T-helper 2 cell treated with Interferon-gamma antibody and Interleukin-4, amounts not matched to agents 5 μg/mL and 100 μg/mL, for 36 hours (primary cell): ENCODE results near the gene CCDC13.

ENCODE experiments used
- DNase-seq: peaks from one replicate; pipeline ENCODE4 v3.0.0; 2021; ENCODE audit warnings: low spot score
- H3K27ac Mint-ChIP-seq: one replicate; pipeline ENCODE4 v1.8.0; 2021; ENCODE audit warnings: mild to moderate bottlenecking, mixed read lengths
- H3K27me3 Mint-ChIP-seq: one replicate; pipeline ENCODE4 v1.8.0; 2021; ENCODE audit warnings: low read depth, mixed read lengths
- H3K36me3 Mint-ChIP-seq: one replicate; pipeline ENCODE4 v1.8.0; 2021; ENCODE audit warnings: low read depth, mixed read lengths
- H3K4me1 Mint-ChIP-seq: one replicate; pipeline ENCODE4 v1.8.0; 2021; ENCODE audit warnings: low read depth, mixed read lengths
- H3K4me3 Mint-ChIP-seq: one replicate; pipeline ENCODE4 v1.8.0; 2022; ENCODE audit warnings: mild to moderate bottlenecking, moderate library complexity, mixed read lengths
- H3K9me3 Mint-ChIP-seq: one replicate; pipeline ENCODE4 v1.8.0; 2021; ENCODE audit warnings: mixed read lengths

CCDC13 gene

DNA sequence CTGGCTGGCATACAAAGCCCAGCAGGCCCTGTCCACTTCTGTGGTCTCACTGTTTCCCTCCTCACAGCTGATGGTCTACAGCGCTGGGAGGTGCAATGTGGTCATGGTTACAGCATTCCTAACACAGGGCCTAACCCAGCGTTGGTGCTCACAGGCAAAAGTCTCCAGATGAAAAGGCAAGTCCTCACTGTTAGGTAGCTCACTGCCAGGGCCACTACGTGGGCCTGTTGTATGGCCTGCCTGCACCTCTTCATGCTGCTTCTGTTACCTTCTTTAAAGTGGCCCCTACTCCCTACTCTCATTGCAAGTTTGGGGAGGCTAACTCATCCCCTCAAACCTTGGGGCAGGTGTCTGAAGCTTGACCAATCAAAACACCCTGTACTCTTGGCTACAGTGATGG, 31.3 kb downstream of the CCDC13 start:
- Mint-ChIP-seq H3K36me3 (no peaks in the 10 kb centered on the region), H3K4me3 (no peak overlapping the region), H3K27ac (no peak overlapping the region), H3K9me3 (no peaks in the 10 kb centered on the region), H3K4me1 (peaks cover 6% of the 10 kb centered on the region), H3K27me3 (no peaks in the 10 kb centered on the region)
- no peak for DNase-seq

- H3K27me3 Mint-ChIP-seq: no peaks in the 10 kb centered on the region
- H3K4me1 Mint-ChIP-seq: peaks cover 4% of the 10 kb centered on the region
- H3K27ac Mint-ChIP-seq: no peak overlapping the region
- H3K4me3 Mint-ChIP-seq: no peak overlapping the region
- no peaks in the 10 kb centered on the region for H3K36me3 Mint-ChIP-seq
- H3K9me3 Mint-ChIP-seq: no peaks in the 10 kb centered on the region
- DNase-seq: no peak
Observed at GRCh38 chr3:42739401-42740158, 33.5 kb downstream of the CCDC13 start.

DNA sequence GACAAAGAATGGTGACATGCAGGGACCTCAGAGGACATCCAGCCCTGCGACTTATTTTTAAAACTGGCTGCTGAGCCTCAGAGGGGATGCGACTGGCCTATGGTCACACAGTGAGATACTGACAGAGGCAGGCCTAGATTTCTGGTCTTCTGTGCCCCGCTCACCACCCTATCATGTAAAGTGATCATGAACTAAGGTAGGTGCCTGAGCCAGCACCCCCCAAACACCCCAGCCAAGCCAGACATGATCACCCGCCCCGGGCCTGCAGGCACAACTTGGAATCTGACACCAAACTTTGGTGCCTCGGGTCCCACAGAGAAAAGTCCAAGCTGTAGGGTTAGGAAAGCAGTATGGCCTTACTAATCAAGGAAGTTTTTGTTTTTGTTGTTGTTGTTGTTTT, 36.5 kb downstream of the CCDC13 start:
- DNase-seq: no peak
- H3K27me3 Mint-ChIP-seq: no peaks in the 10 kb centered on the region
- H3K36me3 Mint-ChIP-seq: no peaks in the 10 kb centered on the region
- H3K4me1 Mint-ChIP-seq: no peaks in the 10 kb centered on the region
- H3K27ac Mint-ChIP-seq: no peak overlapping the region
- H3K4me3 Mint-ChIP-seq: no peak overlapping the region
- no peaks in the 10 kb centered on the region for H3K9me3 Mint-ChIP-seq

DNA sequence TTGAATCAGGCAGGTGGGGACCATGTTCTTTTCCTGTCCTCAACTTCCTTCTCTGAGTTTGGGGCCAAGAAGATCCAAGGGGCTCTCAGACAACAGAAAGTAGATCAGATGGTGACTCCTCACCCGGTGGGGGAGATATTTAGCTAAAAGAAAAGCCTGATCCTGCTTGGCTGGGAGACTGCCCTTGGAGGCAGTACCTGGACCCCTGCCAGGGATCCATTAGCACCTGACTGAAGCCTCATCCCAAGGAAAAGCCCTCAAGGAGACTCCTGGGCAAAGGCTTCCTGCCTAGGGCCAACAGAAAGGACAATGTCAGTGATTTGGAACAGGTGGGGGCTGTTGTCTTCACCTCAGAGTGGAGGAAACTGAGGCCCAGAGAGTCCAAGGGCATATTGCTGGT, 37.0 kb downstream of the CCDC13 start:
- DNase-seq: no peak
- Mint-ChIP-seq H3K27me3 (no peaks in the 10 kb centered on the region), H3K27ac (no peak overlapping the region), H3K4me3 (no peak overlapping the region), H3K9me3 (no peaks in the 10 kb centered on the region), H3K36me3 (no peaks in the 10 kb centered on the region), H3K4me1 (no peaks in the 10 kb centered on the region)

DNA sequence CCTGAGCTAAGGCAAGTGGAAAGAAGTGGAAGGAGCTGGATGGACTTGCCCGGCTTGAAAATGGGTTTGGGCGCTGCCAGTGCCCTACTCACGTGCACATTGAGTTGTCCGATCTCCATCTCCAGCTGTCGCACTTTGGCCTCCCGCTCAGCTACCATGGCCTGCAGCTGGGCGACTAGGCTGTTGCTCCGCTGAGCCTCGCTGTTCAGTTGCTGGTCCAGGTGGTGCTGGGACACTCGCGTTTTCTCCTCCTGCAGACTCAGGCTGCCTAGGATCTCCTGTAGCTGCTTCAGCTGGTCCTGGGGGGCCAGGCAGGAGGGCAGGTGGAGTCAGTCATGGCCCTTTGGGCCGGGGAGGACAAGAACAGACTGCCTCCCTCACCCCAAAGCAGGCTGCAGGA, 37.4 kb downstream of the CCDC13 start:
- H3K4me1 Mint-ChIP-seq: no peaks in the 10 kb centered on the region
- H3K36me3 Mint-ChIP-seq: no peaks in the 10 kb centered on the region
- H3K4me3 Mint-ChIP-seq: no peak overlapping the region
- no peaks in the 10 kb centered on the region for H3K9me3 Mint-ChIP-seq
- H3K27me3 Mint-ChIP-seq: no peaks in the 10 kb centered on the region
- DNase-seq: no peak
- no peak overlapping the region for H3K27ac Mint-ChIP-seq

DNA sequence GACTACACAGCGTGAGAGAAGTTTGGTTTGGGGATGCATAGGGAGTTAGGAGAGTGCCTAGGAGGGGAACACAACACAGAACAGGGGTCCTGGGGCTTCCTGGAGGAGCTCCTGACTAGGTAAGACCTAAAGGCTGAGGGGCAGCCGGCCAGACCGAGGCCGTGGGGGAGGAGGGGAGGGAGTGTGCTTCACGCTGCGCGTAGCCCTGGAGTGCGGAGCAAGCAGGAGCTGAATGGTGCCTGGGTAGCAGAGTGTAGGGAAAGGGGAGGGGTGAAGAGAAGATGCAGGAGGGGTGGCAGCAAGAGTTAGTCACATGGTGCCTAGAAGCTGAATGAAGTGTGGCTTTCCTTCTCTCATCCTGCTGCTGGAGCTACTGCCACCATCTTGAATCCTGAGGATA, 38.0 kb downstream of the CCDC13 start:
- Mint-ChIP-seq H3K27ac (no peak overlapping the region), H3K9me3 (no peaks in the 10 kb centered on the region), H3K4me3 (no peak overlapping the region), H3K36me3 (no peaks in the 10 kb centered on the region), H3K27me3 (no peaks in the 10 kb centered on the region), H3K4me1 (no peaks in the 10 kb centered on the region)
- DNase-seq: no peak

DNA sequence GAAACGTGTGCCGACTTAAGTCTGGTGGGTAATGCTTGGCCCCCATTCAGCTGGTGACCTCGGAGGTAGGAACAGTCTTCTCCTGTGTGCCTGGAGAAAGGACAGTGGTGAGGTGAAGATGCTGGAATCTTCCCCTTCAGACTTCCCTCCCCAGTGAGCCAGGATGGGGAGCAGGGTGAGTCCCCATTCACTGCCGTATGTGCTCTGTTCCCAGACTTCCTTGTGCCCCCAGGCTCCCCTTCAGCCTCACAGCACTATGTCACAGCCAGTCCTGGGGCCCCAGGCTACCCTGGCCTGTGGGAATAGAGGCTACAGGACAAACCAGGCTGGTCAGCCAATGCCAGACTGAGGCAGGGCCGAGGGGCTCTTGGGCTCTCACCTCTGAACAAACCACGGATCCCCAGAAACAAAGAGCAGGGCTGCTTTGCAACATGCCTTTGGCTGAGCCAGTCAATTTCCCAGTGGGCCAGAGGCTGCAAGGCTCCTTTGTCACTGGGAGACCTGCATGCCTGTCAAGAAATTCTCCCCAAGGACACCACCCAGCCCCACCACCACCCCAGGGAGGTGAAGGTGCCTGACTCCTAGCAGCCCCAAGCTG, 38.7 kb downstream of the CCDC13 start:
- DNase-seq: no peak
- Mint-ChIP-seq H3K27ac (no peak overlapping the region), H3K4me1 (no peaks in the 10 kb centered on the region), H3K4me3 (no peak overlapping the region), H3K36me3 (no peaks in the 10 kb centered on the region), H3K27me3 (no peaks in the 10 kb centered on the region), H3K9me3 (no peaks in the 10 kb centered on the region)

- Mint-ChIP-seq H3K4me1 (no peaks in the 10 kb centered on the region), H3K4me3 (no peak overlapping the region), H3K27me3 (no peaks in the 10 kb centered on the region), H3K9me3 (no peaks in the 10 kb centered on the region), H3K27ac (no peak overlapping the region), H3K36me3 (no peaks in the 10 kb centered on the region)
- DNase-seq: no peak
Observed at GRCh38 chr3:42733501-42734262, 39.4 kb downstream of the CCDC13 start.

- H3K9me3 Mint-ChIP-seq: no peaks in the 10 kb centered on the region
Observed at GRCh38 chr3:42732829-42733459, 40.1 kb downstream of the CCDC13 start.

DNA sequence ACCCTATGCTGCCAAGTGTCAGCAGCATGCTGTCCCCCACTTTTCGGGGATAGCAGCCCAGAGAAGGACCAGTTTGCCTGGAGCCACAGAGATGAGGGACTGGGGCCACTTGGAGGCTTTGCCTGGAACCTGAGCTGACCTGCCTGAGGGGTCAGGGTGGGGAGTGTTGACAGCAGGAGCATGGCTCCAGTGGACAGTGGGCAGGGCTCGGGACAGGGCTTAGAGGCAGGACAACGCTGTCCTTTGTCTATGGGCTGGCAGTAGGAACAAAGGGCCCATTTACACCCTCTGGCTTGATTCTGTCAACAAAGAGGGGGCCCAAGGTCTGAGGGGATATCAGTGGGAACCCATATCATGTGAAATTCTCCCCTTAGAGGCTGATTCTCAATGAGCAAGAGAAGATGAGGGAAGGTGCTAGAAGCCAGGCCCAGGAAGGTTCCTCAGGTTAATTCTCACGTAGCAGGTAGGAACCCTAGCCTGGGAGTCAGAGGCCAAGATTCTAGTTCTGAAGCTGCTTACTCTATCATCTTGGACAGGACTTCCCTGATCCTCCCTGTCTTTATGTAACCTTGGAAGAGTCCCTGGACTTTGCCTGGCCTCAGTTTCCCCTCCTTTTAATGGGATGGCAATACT, 40.7 kb downstream of the CCDC13 start:
- Mint-ChIP-seq H3K4me1 (no peaks in the 10 kb centered on the region), H3K36me3 (no peaks in the 10 kb centered on the region), H3K27me3 (peaks cover 6% of the 10 kb centered on the region), H3K4me3 (no peak overlapping the region), H3K27ac (no peak overlapping the region), H3K9me3 (no peaks in the 10 kb centered on the region)
- no peak for DNase-seq

More at GRCh38 chr3:42732829-42733459, 40.1 kb downstream of the CCDC13 start:
- Mint-ChIP-seq H3K36me3 (no peaks in the 10 kb centered on the region), H3K27ac (no peak overlapping the region), H3K4me3 (no peak overlapping the region), H3K27me3 (peaks cover 2% of the 10 kb centered on the region), H3K4me1 (no peaks in the 10 kb centered on the region)
- DNase-seq: no peak

GRCh38 chr3:42731476-42732195, 41.4 kb downstream of the CCDC13 start:
- Mint-ChIP-seq H3K9me3 (no peaks in the 10 kb centered on the region), H3K27ac (no peak overlapping the region), H3K4me1 (no peaks in the 10 kb centered on the region), H3K27me3 (peaks cover 6% of the 10 kb centered on the region), H3K36me3 (no peaks in the 10 kb centered on the region), H3K4me3 (no peak overlapping the region)
- no peak for DNase-seq

DNA sequence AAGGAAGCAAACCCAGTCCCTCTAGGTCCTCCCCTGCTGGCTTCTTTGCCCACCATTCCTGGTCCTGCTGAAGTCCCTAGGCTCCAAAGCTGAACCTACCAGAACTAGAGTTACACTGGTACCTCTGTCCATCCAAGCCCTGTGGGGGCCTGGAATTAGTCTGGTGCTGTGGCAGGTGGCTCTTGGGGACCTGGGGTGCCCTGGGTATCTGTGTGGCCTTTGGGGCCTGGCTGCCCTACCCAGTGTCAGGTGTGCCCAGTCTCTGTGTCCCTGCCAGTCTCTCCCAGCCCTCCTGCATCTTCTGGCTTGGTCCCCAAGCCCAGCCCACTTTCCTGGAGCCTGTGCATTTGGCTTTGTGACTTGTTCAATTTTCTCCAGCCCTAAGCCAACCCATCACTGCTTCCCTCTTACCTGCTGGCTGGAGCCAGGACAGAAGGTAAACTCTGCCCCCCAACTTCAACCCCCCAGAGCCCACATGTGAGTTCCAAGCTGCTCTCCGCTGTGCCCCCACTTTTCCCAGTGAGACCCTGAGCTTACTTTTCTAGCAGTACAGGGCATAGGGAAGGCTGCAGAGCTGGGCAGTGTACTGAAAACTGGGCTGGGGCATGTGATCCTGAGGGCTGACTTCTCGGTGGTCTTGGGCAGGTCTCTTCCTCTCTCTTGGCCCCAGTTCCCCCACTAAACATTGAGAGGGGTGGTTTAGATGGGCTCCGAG, 42.2 kb downstream of the CCDC13 start:
- DNase-seq: no peak
- H3K4me1 Mint-ChIP-seq: no peaks in the 10 kb centered on the region
- H3K9me3 Mint-ChIP-seq: no peaks in the 10 kb centered on the region
- peaks cover 10% of the 10 kb centered on the region for H3K27me3 Mint-ChIP-seq
- no peak overlapping the region for H3K27ac Mint-ChIP-seq
- H3K36me3 Mint-ChIP-seq: no peaks in the 10 kb centered on the region
- no peak overlapping the region for H3K4me3 Mint-ChIP-seq

GRCh38 chr3:42730294-42730693, 42.8 kb downstream of the CCDC13 start:
- no peaks in the 10 kb centered on the region for H3K36me3 Mint-ChIP-seq
- no peak overlapping the region for H3K27ac Mint-ChIP-seq
- H3K27me3 Mint-ChIP-seq: peaks cover 15% of the 10 kb centered on the region
- no peak for DNase-seq
- no peaks in the 10 kb centered on the region for H3K9me3 Mint-ChIP-seq
- no peaks in the 10 kb centered on the region for H3K4me1 Mint-ChIP-seq
- H3K4me3 Mint-ChIP-seq: no peak overlapping the region
